Liver (tissue), 3 donors: Measurements from ENCODE around the gene ROBO2.

Experiments
- ATF3 ChIP-seq: IDR thresholded peaks from 2 replicates; pipeline ENCODE4 v1.6.1; 2016; ENCODE audit warnings: antibody characterized with exemption
- CTCF ChIP-seq: fragments of 150-350 bp; IDR thresholded peaks from 2 replicates; pipeline ENCODE4 v1.5.1; 2017; ENCODE audit warnings: improper control_type of control experiment, low read depth, low read length; ENCODE audit not compliant: missing input control
- EGR1 ChIP-seq, 2 donors: IDR thresholded peaks; 2 replicates each; pipeline ENCODE4 v1.6.1; 2016 to 2018; ENCODE audit warnings: antibody characterized with exemption in 2 of 2, low read depth in 2 of 2
- GABPA ChIP-seq, 2 donors: IDR thresholded peaks in 1 of 2; conservative IDR thresholded peaks in 1 of 2; 2 replicates each; pipeline ENCODE4 v1.6.1; 2016; ENCODE audit warnings: antibody characterized with exemption in 2 of 2, mild to moderate bottlenecking in 1 of 2, moderate library complexity in 1 of 2
- JUND ChIP-seq, 2 donors: IDR thresholded peaks; 2 replicates each; pipeline ENCODE4 v1.6.1; 2016; ENCODE audit warnings: antibody characterized with exemption in 2 of 2
- NR2F2 ChIP-seq: IDR thresholded peaks from 2 replicates; pipeline ENCODE4 v1.6.1; 2016; ENCODE audit warnings: antibody characterized with exemption
- RXRA ChIP-seq, 2 donors: IDR thresholded peaks; 2 replicates each; pipeline ENCODE4 v1.6.1; 2017 to 2018; ENCODE audit warnings: antibody characterized with exemption in 2 of 2, mild to moderate bottlenecking in 1 of 2
- YY1 ChIP-seq: IDR thresholded peaks from 2 replicates; pipeline ENCODE4 v1.6.1; 2016; ENCODE audit warnings: antibody characterized with exemption, mild to moderate bottlenecking
- donor health status: healthy.
- donor health status: healthy.

- TF ChIP-seq CTCF (no peak), ATF3 (no peak), JUND (IDR thresholded peaks at IDR 0.05) (no peak), YY1 (no peak), EGR1 (IDR thresholded peaks at IDR 0.05; ENCODE audit: low read depth in 2 of 2) (no peak), NR2F2 (no peak), GABPA (IDR thresholded peaks at IDR 0.05 in 1 of 2, conservative IDR thresholded peaks at IDR 0.05 in 1 of 2) (no peak), RXRA (IDR thresholded peaks at IDR 0.05) (no peak)
These were observed 406.9 kb downstream of the ROBO2 start for GRCh38 chr3:77446761-77447160.
